ENCODE measurements around the gene TNIK.

TNIK gene

DNA sequence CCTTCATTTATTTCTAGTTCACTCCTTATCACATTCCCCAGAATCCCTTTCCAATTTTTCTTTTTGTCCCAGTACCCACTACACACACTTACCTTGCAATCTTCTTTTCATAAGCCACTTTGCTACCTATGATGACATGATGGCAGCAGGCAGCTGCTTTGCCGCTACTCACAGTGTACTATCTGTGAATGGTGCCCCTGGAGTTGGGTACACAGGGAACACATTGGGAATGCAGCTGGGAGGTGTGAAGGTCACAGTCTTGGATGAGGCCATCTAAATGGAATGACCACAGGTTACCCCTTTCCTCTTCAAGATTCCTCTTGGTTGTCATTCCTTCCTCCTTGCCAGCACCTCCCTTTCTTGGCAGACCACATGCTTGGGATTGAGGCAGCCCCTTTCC, 20.8 kb upstream of the TNIK start:
- no peaks in the 10 kb centered on the region for H3F3A ChIP-seq (ENCODE audit: control insufficient read depth, insufficient read depth)
- no peaks in the 10 kb centered on the region for H3K27me3 ChIP-seq (ENCODE audit: control insufficient read depth, low read length)
- no peak overlapping the region for H3K27ac ChIP-seq (ENCODE audit: low read depth, low read length)
- H3K4me3 ChIP-seq (ENCODE audit: low read length) = no peak overlapping the region
- H3K4me1 ChIP-seq (ENCODE audit: control insufficient read depth, low read length) = no peaks in the 10 kb centered on the region
- no peaks in the 10 kb centered on the region for H3K9me2 ChIP-seq (replicated peaks; ENCODE audit: control insufficient read depth, low read length)
- H4K20me1 ChIP-seq (ENCODE audit: control insufficient read depth, insufficient read depth, low read depth, low read length) = no peaks in the 10 kb centered on the region
- H3K79me2 ChIP-seq (ENCODE audit: control insufficient read depth, low read length) = no peaks in the 10 kb centered on the region
- no peaks in the 10 kb centered on the region for H3K36me3 ChIP-seq (ENCODE audit: control insufficient read depth, low read length)
- H3K4me2 ChIP-seq (ENCODE audit: low read length) = no peak overlapping the region
- H3K9me3 ChIP-seq (ENCODE audit: control insufficient read depth, insufficient read depth, low read length) = no peaks in the 10 kb centered on the region
- TF ChIP-seq, protein P1, sequence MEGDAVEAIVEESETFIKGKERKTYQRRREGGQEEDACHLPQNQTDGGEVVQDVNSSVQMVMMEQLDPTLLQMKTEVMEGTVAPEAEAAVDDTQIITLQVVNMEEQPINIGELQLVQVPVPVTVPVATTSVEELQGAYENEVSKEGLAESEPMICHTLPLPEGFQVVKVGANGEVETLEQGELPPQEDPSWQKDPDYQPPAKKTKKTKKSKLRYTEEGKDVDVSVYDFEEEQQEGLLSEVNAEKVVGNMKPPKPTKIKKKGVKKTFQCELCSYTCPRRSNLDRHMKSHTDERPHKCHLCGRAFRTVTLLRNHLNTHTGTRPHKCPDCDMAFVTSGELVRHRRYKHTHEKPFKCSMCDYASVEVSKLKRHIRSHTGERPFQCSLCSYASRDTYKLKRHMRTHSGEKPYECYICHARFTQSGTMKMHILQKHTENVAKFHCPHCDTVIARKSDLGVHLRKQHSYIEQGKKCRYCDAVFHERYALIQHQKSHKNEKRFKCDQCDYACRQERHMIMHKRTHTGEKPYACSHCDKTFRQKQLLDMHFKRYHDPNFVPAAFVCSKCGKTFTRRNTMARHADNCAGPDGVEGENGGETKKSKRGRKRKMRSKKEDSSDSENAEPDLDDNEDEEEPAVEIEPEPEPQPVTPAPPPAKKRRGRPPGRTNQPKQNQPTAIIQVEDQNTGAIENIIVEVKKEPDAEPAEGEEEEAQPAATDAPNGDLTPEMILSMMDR (IDR thresholded peaks at IDR 0.05; ENCODE audit: low read depth, low read length, poor library complexity, severe bottlenecking) = no peak
- TF ChIP-seq EZH2phosphoT487 (IDR thresholded peaks at IDR 0.05; ENCODE audit: borderline replicate concordance, low read length) = no peak

- TF ChIP-seq, protein P1 (IDR thresholded peaks at IDR 0.05; ENCODE audit: low read depth, low read length, poor library complexity, severe bottlenecking) = no peak
- TF ChIP-seq EZH2phosphoT487 (IDR thresholded peaks at IDR 0.05; ENCODE audit: borderline replicate concordance, low read length) = no peak
- H3K79me2 ChIP-seq (ENCODE audit: control insufficient read depth, low read length) = no peaks in the 10 kb centered on the region
- H3K27me3 ChIP-seq (ENCODE audit: control insufficient read depth, low read length) = no peaks in the 10 kb centered on the region
- no peaks in the 10 kb centered on the region for H3K36me3 ChIP-seq (ENCODE audit: control insufficient read depth, low read length)
- H3K4me1 ChIP-seq (ENCODE audit: control insufficient read depth, low read length) = no peaks in the 10 kb centered on the region
- no peak overlapping the region for H3K27ac ChIP-seq (ENCODE audit: low read depth, low read length)
- H3K4me2 ChIP-seq (ENCODE audit: low read length) = no peak overlapping the region
- no peaks in the 10 kb centered on the region for H3K9me3 ChIP-seq (ENCODE audit: control insufficient read depth, insufficient read depth, low read length)
- H3F3A ChIP-seq (ENCODE audit: control insufficient read depth, insufficient read depth) = no peaks in the 10 kb centered on the region
- no peaks in the 10 kb centered on the region for H3K9me2 ChIP-seq (replicated peaks; ENCODE audit: control insufficient read depth, low read length)
- H3K4me3 ChIP-seq (ENCODE audit: low read length) = no peak overlapping the region
- H4K20me1 ChIP-seq (ENCODE audit: control insufficient read depth, insufficient read depth, low read depth, low read length) = no peaks in the 10 kb centered on the region
Observed at GRCh38 chr3:171480526-171480925, 20.3 kb upstream of the TNIK start.

GRCh38 chr3:171476532-171477102, 16.4 kb upstream of the TNIK start:
- no peak overlapping the region for H3K4me3 ChIP-seq (ENCODE audit: low read length)
- no peaks in the 10 kb centered on the region for H4K20me1 ChIP-seq (ENCODE audit: control insufficient read depth, insufficient read depth, low read depth, low read length)
- H3K4me1 ChIP-seq (ENCODE audit: control insufficient read depth, low read length) = no peaks in the 10 kb centered on the region
- no peaks in the 10 kb centered on the region for H3K9me3 ChIP-seq (ENCODE audit: control insufficient read depth, insufficient read depth, low read length)
- no peaks in the 10 kb centered on the region for H3F3A ChIP-seq (ENCODE audit: control insufficient read depth, insufficient read depth)
- H3K36me3 ChIP-seq (ENCODE audit: control insufficient read depth, low read length) = no peaks in the 10 kb centered on the region
- TF ChIP-seq, protein P1 (IDR thresholded peaks at IDR 0.05; ENCODE audit: low read depth, low read length, poor library complexity, severe bottlenecking) = no peak
- no peak for TF ChIP-seq EZH2phosphoT487 (IDR thresholded peaks at IDR 0.05; ENCODE audit: borderline replicate concordance, low read length)
- no peak overlapping the region for H3K4me2 ChIP-seq (ENCODE audit: low read length)
- no peaks in the 10 kb centered on the region for H3K27me3 ChIP-seq (ENCODE audit: control insufficient read depth, low read length)
- no peaks in the 10 kb centered on the region for H3K9me2 ChIP-seq (replicated peaks; ENCODE audit: control insufficient read depth, low read length)
- H3K79me2 ChIP-seq (ENCODE audit: control insufficient read depth, low read length) = no peaks in the 10 kb centered on the region
- H3K27ac ChIP-seq (ENCODE audit: low read depth, low read length) = no peak overlapping the region

Measured in DOHH2 (cell line).